ENCODE measurements around the gene LYZL4. TPM values are rescaled to one million over a fixed set of nuclear protein-coding genes. Genes with fewer than 3 reads are reported as not detected.

LYZL4 gene
- total and polyA plus RNA-seq, 2 experiments from 2014 or later, result not detected

DNA sequence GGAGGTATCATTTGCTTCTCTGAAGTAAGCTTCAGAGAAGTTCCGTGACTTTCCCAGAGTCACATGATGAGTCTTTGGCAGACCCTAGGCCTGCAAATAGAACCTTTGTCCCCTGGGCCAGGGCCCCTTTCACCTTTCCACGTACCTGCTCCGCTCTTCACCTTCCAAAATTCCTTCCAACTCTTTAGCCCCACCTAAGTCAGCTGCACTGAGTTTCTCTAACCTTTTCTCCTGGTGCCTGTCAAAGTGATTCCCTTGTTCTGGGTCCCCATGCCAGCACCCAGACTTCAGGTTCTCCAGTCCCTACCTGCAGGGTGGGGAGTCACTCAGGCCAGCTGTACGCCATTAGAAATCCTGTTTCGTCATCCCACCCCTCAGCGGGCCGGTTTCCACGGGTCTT is 12.8 kb downstream of the LYZL4 start:
- Histone ChIP-seq H3K4me2 (ENCODE audit: unreplicated experiment) (no peak overlapping the region), H3K36me3 (ENCODE audit: low read depth) (no peaks in the 10 kb centered on the region), H3F3A (ENCODE audit: insufficient read depth) (no peaks in the 10 kb centered on the region), H3K27ac (no peak overlapping the region), H3K27me3 (replicated peaks; ENCODE audit: insufficient read depth) (no peaks in the 10 kb centered on the region; the same call in none of the 2 replicates), H2AFZ (no peak overlapping the region), H3K9ac (no peak overlapping the region), H3K4me3 (no peak overlapping the region), H3K4me1 (ENCODE audit: insufficient read depth) (no peaks in the 10 kb centered on the region), H3K9me2 (ENCODE audit: insufficient read depth) (no peaks in the 10 kb centered on the region), H3K9me3 (ENCODE audit: low read depth) (no peaks in the 10 kb centered on the region), H4K20me1 (ENCODE audit: insufficient read depth) (no peaks in the 10 kb centered on the region), H3K79me2 (ENCODE audit: insufficient read depth) (no peaks in the 10 kb centered on the region)
- no peak for TF ChIP-seq EZH2phosphoT487 (IDR thresholded peaks at IDR 0.05; ENCODE audit: insufficient read depth, low read depth)
- no peak for TF ChIP-seq EZH2 (IDR thresholded peaks at IDR 0.05; ENCODE audit: insufficient read depth, poor library complexity, severe bottlenecking)
- WGBS, 2 experiments (ENCODE audit: low coverage in 1 of 2, low lambda C conversion rate in 2 of 2, missing lambda C conversion rate in 2 of 2), result 66 to 68% methylated on average over 8 of the region's 8 CpGs
- in situ Hi-C loops (cut with MboI), result no loop called here
- DNase-seq, result no peak

DNA sequence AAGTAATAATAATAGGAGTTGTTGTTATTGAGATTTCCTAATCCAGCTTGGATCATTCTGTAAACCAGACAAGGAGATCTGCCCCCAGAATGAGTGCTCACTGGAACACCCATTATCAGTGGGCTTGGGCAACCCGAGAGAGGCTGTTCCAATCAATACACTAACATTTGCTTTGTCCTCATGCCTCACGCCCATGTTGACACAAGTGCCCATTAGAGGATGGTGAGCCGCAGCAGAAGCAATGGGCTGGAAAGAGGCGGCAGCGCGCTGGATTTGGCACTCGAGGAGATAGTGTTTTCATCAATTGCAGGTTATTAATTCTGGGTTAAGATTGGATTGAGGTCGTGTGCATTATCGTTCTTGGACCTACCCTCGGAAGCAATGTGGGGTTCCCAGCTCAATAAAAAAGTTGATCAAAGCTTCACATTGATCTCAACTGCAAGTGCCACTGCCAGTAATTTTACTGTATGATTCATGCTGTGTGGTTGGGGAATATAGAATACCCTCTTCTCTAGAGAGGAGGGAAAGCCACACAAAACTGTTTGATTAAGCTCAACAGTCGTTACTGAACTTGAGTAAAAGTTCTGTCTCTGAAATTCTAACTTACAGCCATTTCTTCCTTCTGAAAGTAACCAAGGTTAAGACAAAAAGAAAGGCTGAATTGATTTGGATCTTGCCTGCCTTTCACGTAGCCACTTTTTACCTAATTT is 15.7 kb downstream of the LYZL4 start:
- no peak overlapping the region for H2AFZ ChIP-seq
- H3K27ac ChIP-seq, result no peak overlapping the region
- H3K9me3 ChIP-seq (ENCODE audit: low read depth), result no peaks in the 10 kb centered on the region
- DNase-seq, result no peak
- WGBS, 2 experiments (ENCODE audit: low coverage in 1 of 2, low lambda C conversion rate in 2 of 2, missing lambda C conversion rate in 2 of 2), result 63% methylated on average over 12 of the region's 12 CpGs
- H3K4me2 ChIP-seq (ENCODE audit: unreplicated experiment), result no peak overlapping the region
- no peaks in the 10 kb centered on the region for H3K9me2 ChIP-seq (ENCODE audit: insufficient read depth)
- H3K4me1 ChIP-seq (ENCODE audit: insufficient read depth), result no peaks in the 10 kb centered on the region
- H3K27me3 ChIP-seq (replicated peaks; ENCODE audit: insufficient read depth), result no peaks in the 10 kb centered on the region; the same call in none of the 2 replicates
- no peaks in the 10 kb centered on the region for H3K36me3 ChIP-seq (ENCODE audit: low read depth)
- TF ChIP-seq EZH2 (IDR thresholded peaks at IDR 0.05; ENCODE audit: insufficient read depth, poor library complexity, severe bottlenecking) (no peak), EZH2phosphoT487 (IDR thresholded peaks at IDR 0.05; ENCODE audit: insufficient read depth, low read depth) (no peak)
- H3K79me2 ChIP-seq (ENCODE audit: insufficient read depth), result no peaks in the 10 kb centered on the region
- no peak overlapping the region for H3K9ac ChIP-seq
- no peaks in the 10 kb centered on the region for H4K20me1 ChIP-seq (ENCODE audit: insufficient read depth)
- in situ Hi-C loops (cut with MboI), result no loop called here
- H3K4me3 ChIP-seq, result no peak overlapping the region
- H3F3A ChIP-seq (ENCODE audit: insufficient read depth), result no peaks in the 10 kb centered on the region

GRCh38 chr3:42387802-42388651 is 22.4 kb downstream of the LYZL4 start:
- Histone ChIP-seq H4K20me1 (ENCODE audit: insufficient read depth) (no peaks in the 10 kb centered on the region), H2AFZ (no peak overlapping the region), H3K4me1 (ENCODE audit: insufficient read depth) (no peaks in the 10 kb centered on the region), H3K4me2 (ENCODE audit: unreplicated experiment) (no peak overlapping the region), H3K9me2 (ENCODE audit: insufficient read depth) (no peaks in the 10 kb centered on the region), H3F3A (ENCODE audit: insufficient read depth) (no peaks in the 10 kb centered on the region), H3K36me3 (ENCODE audit: low read depth) (no peaks in the 10 kb centered on the region), H3K79me2 (ENCODE audit: insufficient read depth) (no peaks in the 10 kb centered on the region), H3K4me3 (no peak overlapping the region), H3K9ac (no peak overlapping the region), H3K27ac (no peak overlapping the region), H3K9me3 (ENCODE audit: low read depth) (no peaks in the 10 kb centered on the region), H3K27me3 (replicated peaks; ENCODE audit: insufficient read depth) (peaks cover 26% of the 10 kb centered on the region; the same call in 1 of the 2 replicates)
- 43 to 47% methylated on average over 10 of the region's 10 CpGs for WGBS, 2 experiments (ENCODE audit: low coverage in 1 of 2, low lambda C conversion rate in 2 of 2, missing lambda C conversion rate in 2 of 2)
- DNase-seq, result no peak
- in situ Hi-C loops (cut with MboI), result no loop called here
- TF ChIP-seq EZH2phosphoT487 (IDR thresholded peaks at IDR 0.05; ENCODE audit: insufficient read depth, low read depth), result no peak
- TF ChIP-seq EZH2 (IDR thresholded peaks at IDR 0.05; ENCODE audit: insufficient read depth, poor library complexity, severe bottlenecking), result no peak

- Histone ChIP-seq H3K27me3 (replicated peaks; ENCODE audit: insufficient read depth) (peaks cover 24% of the 10 kb centered on the region), H3K27ac (no peak overlapping the region), H3K4me1 (ENCODE audit: insufficient read depth) (no peaks in the 10 kb centered on the region), H3K79me2 (ENCODE audit: insufficient read depth) (no peaks in the 10 kb centered on the region), H2AFZ (no peak overlapping the region), H3K36me3 (ENCODE audit: low read depth) (no peaks in the 10 kb centered on the region), H3K9ac (no peak overlapping the region), H3K9me2 (ENCODE audit: insufficient read depth) (no peaks in the 10 kb centered on the region), H4K20me1 (ENCODE audit: insufficient read depth) (no peaks in the 10 kb centered on the region), H3F3A (ENCODE audit: insufficient read depth) (no peaks in the 10 kb centered on the region), H3K4me3 (no peak overlapping the region), H3K4me2 (ENCODE audit: unreplicated experiment) (no peak overlapping the region), H3K9me3 (ENCODE audit: low read depth) (no peaks in the 10 kb centered on the region)
- TF ChIP-seq EZH2 (IDR thresholded peaks at IDR 0.05; ENCODE audit: insufficient read depth, poor library complexity, severe bottlenecking) (no peak), EZH2phosphoT487 (IDR thresholded peaks at IDR 0.05; ENCODE audit: insufficient read depth, low read depth) (no peak)
- in situ Hi-C loops (cut with MboI), result no loop called here
- DNase-seq, result no peak
- 33 to 41% methylated on average over 6 of the region's 6 CpGs for WGBS, 2 experiments (ENCODE audit: low coverage in 1 of 2, low lambda C conversion rate in 2 of 2, missing lambda C conversion rate in 2 of 2)
Measured at GRCh38 chr3:42381551-42382082, 28.8 kb downstream of the LYZL4 start.
